HG03354 (cell line): ENCODE measurements around the gene IQCM.

Experiments used
- ATAC-seq: cut with Tn5 transposase; IDR thresholded peaks from one replicate; pipeline ENCODE4 v1.9.1; 2021; ENCODE audit warnings: mild to moderate bottlenecking; ENCODE audit not compliant: unreplicated experiment, poor library complexity, severe bottlenecking

IQCM gene

DNA sequence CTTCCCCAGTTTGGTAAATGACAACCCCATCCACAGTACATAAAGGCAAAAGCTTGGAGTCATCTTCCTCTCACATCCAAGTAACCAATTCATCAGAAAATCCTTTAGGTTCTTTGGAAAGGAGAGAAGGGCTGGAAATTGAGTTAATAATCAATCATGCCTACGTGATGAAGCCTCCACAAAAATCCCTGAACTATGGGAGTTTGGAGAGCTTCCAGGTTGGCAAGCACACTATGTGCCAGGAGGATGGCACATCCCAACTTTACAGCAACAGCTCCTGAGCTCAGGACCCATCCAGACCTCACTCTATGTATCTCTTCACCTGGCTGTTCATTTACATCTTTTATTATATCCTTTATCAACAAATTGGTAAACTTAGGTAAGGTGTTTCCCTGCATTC, 98.9 kb downstream of the IQCM start:
- ATAC-seq, result no peak

DNA sequence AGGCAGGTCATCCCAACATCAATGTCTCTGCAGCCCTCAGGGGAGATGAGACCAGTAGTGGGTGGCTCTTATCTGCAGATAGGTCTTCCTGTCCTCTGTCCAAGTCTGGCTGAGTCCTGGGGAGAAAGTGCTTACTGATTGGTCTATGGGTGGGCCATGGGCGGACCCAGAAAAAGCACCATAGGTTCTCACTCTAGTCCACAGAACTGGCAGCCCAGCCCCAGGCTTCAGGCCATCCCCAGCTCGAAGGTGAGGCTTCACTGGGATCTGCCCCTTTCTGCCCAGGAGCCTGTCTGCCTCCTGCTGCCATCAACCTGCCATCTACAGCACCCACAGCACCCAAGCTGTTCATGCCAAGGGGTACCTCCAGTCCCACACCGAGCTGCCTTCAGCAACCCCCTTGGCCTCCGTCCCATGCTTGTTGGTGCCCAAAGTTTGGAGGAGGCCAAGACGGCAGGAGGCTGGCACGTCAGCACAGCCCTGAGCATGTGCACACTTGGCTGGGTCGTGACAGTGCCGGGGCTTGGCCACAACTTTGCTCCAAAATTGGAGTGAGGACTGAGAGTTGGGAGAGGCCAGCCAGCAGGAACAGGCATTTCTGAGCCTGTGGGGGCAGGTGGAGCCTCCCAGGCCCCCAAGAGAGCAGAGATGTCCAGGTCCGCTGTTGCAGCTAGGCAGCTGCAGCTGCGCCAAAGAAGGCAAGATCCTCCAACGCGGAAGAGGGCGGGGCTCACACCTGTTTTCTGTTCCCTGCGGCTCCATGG, 99.6 kb downstream of the IQCM start:
- ATAC-seq, result no peak

DNA sequence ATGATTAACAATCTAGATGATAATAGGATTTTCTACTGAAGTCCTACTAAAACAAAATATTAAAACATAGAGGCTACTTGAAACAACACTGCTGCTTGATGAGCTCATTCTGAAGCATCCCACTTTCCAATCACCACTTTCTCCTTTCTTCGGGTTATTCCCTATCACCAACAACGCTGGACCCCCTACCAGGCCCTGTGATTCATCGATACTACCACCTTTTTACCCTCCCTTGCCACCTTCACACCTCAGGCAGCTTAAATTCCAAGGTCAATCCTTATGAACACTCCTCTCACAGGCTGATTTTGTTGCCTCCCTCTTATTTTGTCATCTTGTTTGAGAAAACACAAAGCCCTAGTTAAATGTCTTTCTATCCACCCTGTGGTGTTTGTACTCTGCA, 102.6 kb downstream of the IQCM start:
- ATAC-seq, result no peak

DNA sequence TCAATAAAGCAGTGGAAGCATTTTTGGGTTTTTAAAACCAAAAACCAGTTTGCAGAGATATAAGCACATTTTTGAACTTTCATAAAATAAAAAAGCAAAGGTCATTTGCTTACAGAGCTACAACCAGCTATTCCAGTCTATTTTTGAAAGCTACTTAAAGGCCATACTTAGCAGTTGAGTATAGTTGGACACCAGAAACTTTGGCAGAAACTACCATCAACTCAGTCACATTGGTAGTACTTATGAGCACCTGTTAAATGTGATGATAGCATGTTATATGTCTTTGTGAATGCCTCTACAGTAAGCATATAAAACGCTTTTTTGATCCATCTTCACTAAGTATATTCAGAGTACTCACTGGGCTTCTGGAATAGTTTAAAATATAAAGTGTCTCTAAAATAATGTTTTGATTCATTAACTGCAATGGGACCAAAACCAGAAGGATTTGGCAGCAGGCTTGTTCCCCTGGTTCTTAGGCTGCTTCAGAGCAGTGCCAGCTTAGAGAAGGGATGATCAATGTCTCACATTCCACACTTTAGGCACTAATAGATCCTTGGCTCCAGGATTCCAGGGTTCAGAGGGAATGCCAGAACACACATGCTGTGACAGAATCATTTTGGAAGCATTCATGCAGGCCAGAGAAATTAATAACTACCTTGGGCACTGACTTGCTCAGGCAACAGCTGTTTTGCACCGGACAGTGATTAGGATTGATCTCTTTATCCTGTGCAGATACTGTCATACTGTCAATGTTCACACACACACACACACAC, 103.9 kb downstream of the IQCM start:
- no peak for ATAC-seq

DNA sequence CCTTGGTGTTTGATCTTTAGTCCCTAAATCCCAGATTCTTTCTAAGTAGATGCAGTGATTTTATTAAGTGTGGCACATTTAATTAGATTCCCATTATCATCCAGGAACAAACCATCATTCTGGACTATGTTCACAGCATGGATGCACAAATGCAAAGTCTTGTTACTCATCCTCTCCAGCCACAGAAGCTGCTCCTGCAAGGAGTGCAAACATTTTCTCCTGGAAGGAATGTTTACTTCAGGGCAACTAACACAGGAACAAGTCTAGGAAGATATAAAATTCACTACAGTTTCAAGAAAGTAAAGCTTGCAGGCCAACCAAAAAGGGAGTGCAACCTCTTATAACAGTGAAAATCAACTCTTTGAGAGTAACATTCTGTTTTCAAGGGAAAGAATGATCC, 106.0 kb downstream of the IQCM start:
- no peak for ATAC-seq

DNA sequence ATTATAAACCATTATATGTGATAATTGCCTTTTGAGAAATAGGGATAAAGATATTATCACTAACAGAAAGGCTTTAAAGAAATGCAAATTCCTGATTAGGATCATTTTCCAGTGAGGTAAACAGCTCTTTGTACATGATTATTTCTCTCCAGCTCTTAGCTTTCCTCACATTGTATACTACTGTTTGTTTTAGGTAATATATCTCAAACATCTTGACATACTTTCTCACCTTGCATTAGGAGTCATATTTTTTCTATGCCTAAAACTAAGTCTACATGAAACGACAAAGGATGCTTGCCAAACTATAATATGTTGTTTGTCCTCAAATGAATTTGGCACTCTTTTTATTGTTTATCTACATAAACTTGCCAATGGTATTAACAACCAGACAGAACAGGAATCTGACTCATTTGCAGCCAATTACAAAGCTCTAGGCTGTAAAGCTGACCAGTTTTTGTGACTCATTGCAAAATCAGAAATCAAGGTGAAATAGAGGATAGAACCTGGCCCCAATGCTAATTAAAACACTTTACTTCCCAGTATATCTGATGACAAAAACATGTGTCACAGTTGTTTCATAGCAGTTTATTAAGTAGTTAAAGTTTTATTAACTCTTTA, 107.0 kb downstream of the IQCM start:
- ATAC-seq, result no peak

DNA sequence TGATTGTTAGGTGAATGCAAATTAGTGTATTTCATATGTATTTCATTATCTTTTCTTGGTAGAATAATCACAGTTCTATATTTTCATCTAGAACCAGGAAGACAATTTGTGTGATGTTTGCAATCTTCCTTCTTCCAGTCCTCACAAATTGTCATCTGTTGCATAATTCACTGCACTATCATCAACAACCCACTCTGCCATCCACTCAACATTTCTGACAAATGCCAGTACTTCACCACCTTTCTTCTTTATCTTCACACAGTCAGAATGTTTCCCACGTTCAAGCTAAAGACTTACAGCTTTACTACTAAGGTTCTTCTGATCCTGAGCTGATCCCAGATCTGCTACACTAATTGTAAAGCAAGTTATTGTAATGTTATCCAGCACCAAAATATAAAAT, 107.8 kb downstream of the IQCM start:
- no peak for ATAC-seq

DNA sequence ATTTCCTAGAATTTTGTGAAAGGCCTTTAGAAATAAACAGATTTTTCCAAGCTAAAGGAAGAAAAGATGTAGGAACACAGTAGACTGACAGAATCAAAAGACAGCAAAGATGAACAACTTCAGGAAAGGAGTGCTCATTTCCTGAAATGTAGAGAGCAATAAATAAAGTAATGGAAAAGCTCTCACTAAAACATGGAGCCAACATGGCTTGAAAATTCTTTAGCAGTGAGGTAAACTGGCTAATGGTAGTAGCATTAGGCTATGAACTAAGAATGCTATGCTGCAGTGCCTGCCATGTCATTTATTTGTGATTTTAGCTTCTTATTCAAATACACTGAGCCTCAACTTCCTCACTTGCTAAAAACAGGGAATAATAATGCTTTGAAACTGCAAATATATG, 108.7 kb downstream of the IQCM start:
- ATAC-seq, result no peak

DNA sequence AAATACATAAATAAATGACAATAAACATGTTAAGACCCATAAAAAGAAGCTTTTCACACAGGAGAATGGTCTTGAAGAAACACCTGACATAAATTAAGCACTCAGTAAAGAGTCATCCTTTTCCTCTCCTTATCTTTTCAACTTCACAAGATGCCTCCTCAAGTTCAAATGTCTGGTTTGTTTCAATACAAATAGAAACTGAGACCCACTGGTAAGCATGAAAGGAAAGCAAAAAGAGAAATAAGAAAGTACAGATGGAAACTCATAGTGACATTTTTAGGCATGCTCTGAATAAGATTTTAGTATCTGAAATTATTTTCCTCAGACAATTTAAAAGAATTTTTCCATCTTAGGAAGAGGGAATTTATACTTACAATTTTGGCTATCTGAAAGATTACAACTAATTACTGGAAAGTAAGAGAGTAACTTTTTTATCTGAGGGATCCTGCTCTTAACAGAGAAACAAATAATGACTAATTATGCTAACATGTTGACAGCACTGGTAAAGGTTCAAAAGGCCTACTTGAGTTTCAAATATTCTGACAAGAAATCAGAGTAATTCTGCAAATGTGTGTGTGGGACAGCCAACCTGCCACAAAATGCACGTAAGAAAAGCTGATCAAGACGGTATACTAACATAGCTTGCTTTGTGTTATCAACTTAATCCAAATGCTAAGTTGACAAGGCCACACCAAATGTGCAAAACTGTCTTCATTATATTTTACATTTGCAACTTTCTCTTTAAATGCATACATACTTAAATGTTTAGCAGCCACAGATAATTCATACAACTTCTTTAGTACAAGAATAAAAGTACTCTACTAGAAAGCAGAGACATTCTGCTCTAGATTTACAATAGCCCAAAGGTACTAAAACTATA, 113.0 kb downstream of the IQCM start:
- ATAC-seq, result no peak

DNA sequence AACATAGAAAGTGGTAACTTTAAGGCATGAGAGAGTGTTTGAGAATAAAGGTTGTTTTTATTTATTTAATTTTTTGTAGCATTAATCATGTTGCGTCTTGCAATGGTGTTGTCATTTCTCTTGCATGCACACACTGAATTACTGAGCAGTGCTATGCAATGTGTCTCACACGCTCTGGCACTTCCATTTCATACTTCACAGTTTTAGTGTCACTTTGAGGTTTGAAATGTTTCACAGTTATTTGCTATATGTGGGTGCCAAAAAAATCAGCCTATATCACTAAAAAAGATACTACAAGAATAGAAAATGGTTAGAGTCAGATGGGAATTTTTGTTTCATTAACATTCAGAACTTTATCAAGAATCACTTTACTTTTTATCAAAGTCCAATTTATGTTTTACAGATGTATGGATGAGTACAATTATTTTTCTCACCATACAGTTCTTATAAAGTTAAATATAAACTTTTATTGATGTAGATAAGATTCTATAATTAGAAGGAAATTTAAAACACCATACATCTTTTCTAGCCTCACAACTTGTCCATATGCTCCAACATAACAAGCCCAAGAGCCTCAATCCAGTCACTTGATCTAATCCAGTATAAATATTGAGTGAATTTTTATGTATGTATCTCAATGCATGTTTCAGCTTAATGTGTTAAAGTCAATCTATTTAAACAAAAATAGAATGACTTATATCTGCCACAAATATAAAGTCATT, 114.0 kb downstream of the IQCM start:
- ATAC-seq, result no peak

DNA sequence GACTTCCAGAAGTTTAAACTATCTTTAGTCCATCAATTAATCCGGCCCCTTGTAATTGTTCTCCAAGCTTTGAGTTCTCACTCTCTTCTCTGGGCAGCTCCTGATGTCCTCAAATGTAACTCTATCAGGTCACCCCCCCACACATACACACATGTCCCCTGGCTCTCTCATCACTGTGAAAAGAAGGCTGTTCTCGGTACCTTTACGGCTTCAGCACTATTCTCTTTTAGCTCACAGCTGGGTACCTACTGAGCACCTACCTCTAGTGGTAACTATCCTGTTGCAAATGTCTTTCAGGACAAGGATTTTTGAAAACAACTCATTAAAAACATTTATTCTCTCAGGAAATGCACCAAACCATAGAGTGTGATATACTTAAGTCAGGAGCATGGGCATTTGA, 115.4 kb downstream of the IQCM start:
- ATAC-seq, result no peak

DNA sequence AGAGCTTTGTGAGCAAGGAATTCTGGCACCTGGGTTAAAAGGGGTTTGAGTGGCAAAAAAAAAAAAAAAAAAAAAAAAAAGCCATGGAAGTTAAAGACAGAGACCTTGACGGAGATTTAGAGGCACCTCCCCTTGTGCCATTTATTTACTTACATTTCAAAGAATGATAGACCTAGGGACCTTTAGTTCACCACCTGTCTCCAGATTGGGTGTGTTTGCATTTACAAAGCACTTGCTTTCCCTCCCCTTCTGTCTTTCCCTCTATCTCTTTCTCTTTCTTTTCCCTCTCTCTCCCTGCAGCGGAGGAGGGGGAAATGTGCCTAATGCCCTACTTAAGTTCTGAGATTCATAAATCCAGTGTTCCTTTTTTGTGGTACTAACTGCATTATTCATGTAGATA, 116.0 kb downstream of the IQCM start:
- no peak for ATAC-seq

DNA sequence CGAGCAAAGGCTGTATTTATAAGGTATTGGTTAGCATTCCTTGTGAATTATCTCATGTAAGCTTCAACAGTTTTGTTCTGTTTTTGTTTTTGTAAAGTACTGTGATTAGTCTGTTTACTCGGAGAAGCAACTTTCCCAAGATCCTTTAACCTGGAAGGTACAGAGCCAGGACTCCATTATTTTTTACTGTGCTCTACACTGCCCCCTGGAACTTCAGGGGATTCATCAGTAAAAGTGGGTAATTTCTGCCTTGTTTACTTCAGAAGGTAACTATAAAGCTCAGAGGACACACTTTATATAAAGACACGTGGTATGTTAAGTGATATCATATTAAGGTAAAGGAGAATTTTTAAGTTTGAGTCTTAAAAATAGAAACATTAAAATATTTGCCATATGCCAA, 124.9 kb downstream of the IQCM start:
- ATAC-seq, result no peak

DNA sequence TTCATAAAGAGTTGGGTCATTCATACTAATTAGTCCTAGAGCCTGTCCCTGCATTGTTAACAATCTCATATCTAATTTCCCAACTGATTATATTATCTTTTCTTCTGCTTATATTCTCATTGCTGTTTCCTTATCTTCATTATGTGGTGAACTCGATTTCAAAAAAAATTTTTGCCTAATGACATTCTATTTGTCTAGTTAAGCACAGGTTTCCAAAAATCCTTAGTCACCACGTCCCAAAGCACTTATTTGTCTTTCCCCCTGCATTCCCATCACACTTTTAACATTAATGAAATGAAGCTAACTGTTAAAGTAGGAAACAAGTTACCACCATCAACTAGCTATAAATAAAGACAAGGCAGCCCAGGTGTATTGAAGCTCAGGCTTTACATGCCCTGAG, 131.1 kb downstream of the IQCM start:
- no peak for ATAC-seq

DNA sequence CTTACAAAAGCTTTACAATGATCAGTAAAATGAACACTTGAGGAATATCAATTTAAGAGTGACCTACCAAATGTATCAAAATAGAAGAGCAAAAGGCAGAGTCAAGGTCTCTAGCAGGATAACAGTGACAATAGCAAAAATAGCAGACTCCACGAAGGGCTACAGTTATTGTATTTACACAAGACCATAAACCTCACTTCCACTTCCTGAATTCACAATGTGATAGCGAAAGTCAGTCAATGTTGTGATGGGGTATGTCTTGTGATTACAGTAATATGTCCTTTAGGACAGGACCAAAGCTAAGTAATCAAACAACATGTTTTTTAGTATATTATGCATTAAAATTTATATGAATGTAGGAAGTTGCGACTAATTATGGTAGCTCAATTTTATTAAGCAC, 139.6 kb downstream of the IQCM start:
- peak; percentile 67 for ATAC-seq

DNA sequence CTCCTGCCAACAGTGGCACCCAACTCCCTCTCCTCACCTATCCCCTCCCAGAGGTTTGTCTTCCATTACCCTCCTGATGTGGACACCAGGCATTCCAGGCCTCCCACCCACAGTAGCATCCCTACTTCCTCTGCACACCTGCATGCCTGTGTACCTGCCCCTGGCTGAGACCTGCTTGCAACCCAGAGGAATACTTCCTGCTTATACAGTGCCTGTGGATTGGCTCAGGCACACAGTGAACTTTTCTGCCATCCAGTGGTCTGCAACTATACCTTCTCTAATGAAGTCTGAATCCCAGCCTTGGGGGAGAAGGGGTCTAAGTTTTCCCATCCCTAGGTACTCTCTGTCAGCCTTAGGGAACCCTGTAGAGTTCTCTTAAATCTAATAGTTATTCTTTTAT, 169.9 kb downstream of the IQCM start:
- ATAC-seq, result no peak

DNA sequence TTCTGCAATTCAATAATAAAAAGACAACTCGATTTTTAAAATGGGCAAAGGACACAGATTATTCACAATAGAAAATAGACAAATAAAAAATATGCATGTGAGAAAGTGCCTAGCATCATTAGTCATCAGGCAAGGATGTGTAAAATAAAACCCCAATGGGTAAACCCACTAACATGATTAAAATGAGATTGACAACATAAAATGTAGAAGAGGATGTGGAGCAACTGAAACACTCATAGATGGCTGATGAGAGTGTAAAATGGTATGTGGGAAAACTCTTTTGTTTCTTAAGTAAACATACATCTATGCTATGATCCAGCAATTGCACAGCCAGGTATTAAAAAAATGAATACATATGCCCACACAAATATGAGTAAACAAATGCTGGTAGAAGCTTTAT, 177.6 kb downstream of the IQCM start:
- ATAC-seq, result no peak

DNA sequence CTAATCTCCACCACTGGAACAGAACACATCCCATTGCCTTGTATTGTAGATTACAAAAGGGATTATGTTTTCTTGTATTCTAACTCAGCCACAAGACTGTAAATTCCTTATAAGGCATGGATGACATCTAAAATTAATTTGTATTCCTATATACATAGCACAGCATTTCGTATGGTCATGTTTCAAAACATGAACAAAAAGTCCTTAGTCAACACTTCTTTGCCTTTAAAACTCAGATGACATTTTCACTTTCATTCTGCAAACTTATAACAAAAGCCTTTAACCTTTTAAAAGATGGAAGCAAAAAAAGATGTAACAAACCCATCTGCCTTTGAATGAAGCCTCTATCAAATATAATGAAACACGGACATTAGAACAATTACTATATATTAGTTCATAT, 181.3 kb downstream of the IQCM start:
- ATAC-seq, result no peak

DNA sequence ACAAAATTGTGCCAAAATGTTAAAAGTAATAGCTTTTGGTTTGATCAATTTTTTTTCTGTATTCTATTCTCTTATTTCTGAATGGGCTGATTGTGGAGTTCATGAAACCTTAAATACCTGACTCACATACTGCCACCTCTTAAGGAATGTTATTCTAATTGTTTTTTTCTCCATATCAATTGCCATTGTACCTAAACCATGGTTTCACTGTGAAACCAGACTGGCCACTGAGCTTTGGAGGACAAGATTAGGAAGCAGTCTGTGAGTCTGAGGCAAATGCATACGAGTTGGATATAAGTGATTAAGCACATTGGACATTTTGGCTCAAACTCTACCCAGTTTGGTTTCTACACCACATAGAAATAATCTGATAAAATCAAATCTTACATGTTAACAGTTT, 184.0 kb downstream of the IQCM start:
- no peak for ATAC-seq

DNA sequence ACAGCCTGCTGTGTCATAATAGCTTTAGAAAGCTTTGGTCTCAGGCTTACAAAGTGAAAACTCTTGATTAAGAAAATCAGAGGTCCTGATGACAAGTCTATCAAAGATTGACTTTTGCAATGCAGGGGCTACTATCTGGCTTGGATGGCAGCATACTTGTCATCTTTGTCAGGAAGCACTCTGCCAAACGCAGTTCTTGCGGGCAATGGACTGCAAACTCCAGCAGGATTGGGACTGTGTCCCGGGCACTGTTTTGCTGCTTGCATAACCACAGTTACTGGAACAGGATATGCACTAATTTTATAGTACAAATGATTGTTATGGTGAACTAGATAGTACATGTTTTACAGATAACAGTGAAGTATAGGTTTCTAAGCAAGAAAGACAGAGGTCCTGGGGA, 185.6 kb downstream of the IQCM start:
- no peak for ATAC-seq
